ENCODE data around the gene RPA1. TPM values are rescaled to one million over a fixed set of nuclear protein-coding genes. Genes with fewer than 3 reads are reported as not detected.

The RPA1 gene
- total RNA-seq, 1 donor from 2014 or later, result 30.9 TPM

DNA sequence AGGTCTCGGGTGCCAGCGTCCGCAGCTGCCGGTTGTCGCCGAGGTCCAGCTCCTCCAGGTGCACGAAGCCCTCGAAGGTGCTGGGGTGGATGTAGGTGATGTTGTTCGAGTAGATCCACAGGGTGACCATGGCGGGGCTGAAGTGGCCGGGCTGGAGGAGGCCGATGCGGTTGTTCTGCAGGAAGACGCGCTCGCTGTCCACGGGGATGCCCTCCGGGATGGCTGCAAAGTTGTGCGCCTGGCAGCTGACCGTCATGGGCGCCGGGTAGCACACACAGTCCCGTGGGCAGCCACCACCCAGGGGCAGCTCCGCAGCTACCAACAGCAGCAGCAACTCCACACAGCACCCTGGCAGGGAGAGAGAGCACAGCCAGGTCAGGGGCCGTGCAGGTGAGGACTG, 107.7 kb downstream of the RPA1 start:
- Histone ChIP-seq H3K4me3 (no peak overlapping the region), H3K4me1 (peaks cover 16% of the 10 kb centered on the region), H3K27ac (no peak overlapping the region), H3K9me3 (no peaks in the 10 kb centered on the region), H3K36me3 (no peaks in the 10 kb centered on the region), H3K27me3 (no peaks in the 10 kb centered on the region)
- intact Hi-C loops (cut with DNase I), result no loop called here
- DNase-seq (ENCODE audit: extremely low spot score in 2 of 2), result no peak
- TF ChIP-seq, protein P1, sequence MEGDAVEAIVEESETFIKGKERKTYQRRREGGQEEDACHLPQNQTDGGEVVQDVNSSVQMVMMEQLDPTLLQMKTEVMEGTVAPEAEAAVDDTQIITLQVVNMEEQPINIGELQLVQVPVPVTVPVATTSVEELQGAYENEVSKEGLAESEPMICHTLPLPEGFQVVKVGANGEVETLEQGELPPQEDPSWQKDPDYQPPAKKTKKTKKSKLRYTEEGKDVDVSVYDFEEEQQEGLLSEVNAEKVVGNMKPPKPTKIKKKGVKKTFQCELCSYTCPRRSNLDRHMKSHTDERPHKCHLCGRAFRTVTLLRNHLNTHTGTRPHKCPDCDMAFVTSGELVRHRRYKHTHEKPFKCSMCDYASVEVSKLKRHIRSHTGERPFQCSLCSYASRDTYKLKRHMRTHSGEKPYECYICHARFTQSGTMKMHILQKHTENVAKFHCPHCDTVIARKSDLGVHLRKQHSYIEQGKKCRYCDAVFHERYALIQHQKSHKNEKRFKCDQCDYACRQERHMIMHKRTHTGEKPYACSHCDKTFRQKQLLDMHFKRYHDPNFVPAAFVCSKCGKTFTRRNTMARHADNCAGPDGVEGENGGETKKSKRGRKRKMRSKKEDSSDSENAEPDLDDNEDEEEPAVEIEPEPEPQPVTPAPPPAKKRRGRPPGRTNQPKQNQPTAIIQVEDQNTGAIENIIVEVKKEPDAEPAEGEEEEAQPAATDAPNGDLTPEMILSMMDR (IDR thresholded peaks at IDR 0.05), result no peak
- TF ChIP-seq POLR2A (IDR thresholded peaks at IDR 0.05), result peak in 1 of 2 donors; percentile 16

GRCh38 chr17:1939981-1940809, 110.4 kb downstream of the RPA1 start:
- Histone ChIP-seq H3K27me3 (no peaks in the 10 kb centered on the region), H3K4me3 (no peak overlapping the region), H3K9me3 (no peaks in the 10 kb centered on the region), H3K36me3 (no peaks in the 10 kb centered on the region), H3K4me1 (peaks cover 14% of the 10 kb centered on the region), H3K27ac (peak overlapping the region; percentile 56)
- DNase-seq (ENCODE audit: extremely low spot score in 2 of 2), result no peak
- intact Hi-C loops (cut with DNase I), result no loop called here
- TF ChIP-seq, protein P1 (IDR thresholded peaks at IDR 0.05), result no peak
- TF ChIP-seq POLR2AphosphoS5 (IDR thresholded peaks at IDR 0.05; ENCODE audit: insufficient read depth in 1 of 2, low read depth in 1 of 2) (peak in 1 of 2 donors; percentile 63), POLR2A (IDR thresholded peaks at IDR 0.05) (no peak)

- DNase-seq (ENCODE audit: extremely low spot score in 2 of 2), result no peak
- intact Hi-C loops (cut with DNase I), result no loop called here
- peaks cover 14% of the 10 kb centered on the region for H3K4me1 ChIP-seq
- H3K9me3 ChIP-seq, result no peaks in the 10 kb centered on the region
- TF ChIP-seq, protein P1 (IDR thresholded peaks at IDR 0.05), result no peak
- TF ChIP-seq POLR2A (IDR thresholded peaks at IDR 0.05) (no peak), POLR2AphosphoS5 (IDR thresholded peaks at IDR 0.05; ENCODE audit: insufficient read depth in 1 of 2, low read depth in 1 of 2) (no peak)
- no peaks in the 10 kb centered on the region for H3K36me3 ChIP-seq
- H3K27ac ChIP-seq, result no peak overlapping the region
- H3K4me3 ChIP-seq, result no peak overlapping the region
- no peaks in the 10 kb centered on the region for H3K27me3 ChIP-seq
Measured at GRCh38 chr17:1940810-1941185, 111.0 kb downstream of the RPA1 start.

- intact Hi-C loops (cut with DNase I), result no loop called here
- Histone ChIP-seq H3K27me3 (no peaks in the 10 kb centered on the region), H3K9me3 (no peaks in the 10 kb centered on the region), H3K4me1 (peaks cover 14% of the 10 kb centered on the region), H3K36me3 (no peaks in the 10 kb centered on the region), H3K27ac (no peak overlapping the region), H3K4me3 (no peak overlapping the region)
- DNase-seq (ENCODE audit: extremely low spot score in 2 of 2), result no peak
- TF ChIP-seq, protein P1 (IDR thresholded peaks at IDR 0.05), result no peak
- TF ChIP-seq POLR2AphosphoS5 (IDR thresholded peaks at IDR 0.05; ENCODE audit: insufficient read depth in 1 of 2, low read depth in 1 of 2) (no peak), POLR2A (IDR thresholded peaks at IDR 0.05) (no peak)
Measured at GRCh38 chr17:1941272-1942065, 111.7 kb downstream of the RPA1 start.

DNA sequence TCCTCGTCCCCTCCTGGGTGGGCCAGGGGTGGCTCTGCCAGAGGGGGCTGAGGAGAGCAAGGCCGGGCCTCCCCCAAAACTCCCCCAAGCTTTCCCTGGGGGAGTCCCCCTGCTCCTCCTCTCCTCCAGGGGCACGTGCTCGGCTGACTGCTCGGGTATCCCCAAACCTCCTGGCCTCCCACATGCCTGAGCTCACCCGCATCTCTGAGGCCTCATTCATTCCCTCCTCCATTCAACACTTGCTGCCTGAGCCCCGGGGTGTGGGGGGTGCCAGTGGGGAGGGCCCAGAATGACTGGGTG, 112.2 kb downstream of the RPA1 start:
- H3K9me3 ChIP-seq, result no peaks in the 10 kb centered on the region
- intact Hi-C loops (cut with DNase I), result no loop called here
- no peak for TF ChIP-seq POLR2AphosphoS5 (IDR thresholded peaks at IDR 0.05; ENCODE audit: insufficient read depth in 1 of 2, low read depth in 1 of 2)
- TF ChIP-seq POLR2A (IDR thresholded peaks at IDR 0.05), result no peak
- TF ChIP-seq, protein P1 (IDR thresholded peaks at IDR 0.05), result no peak
- no peaks in the 10 kb centered on the region for H3K36me3 ChIP-seq
- no peak for DNase-seq (ENCODE audit: extremely low spot score in 2 of 2)
- no peaks in the 10 kb centered on the region for H3K27me3 ChIP-seq
- H3K4me3 ChIP-seq, result no peak overlapping the region
- no peak overlapping the region for H3K27ac ChIP-seq
- H3K4me1 ChIP-seq, result peaks cover 14% of the 10 kb centered on the region
